Globus pallidus (tissue), 1 donor: ENCODE results near the gene PIH1D1.
"Not testable (repeated sequence)": the region's sequence is repeated elsewhere in the genome, so short reads cannot be mapped to it uniquely, and the experiment has no call there.

Experiments
- DNase-seq: peaks from one replicate; pipeline ENCODE4 v3.0.0-alpha.2; 2015; ENCODE audit warnings: low spot score

Gene PIH1D1

GRCh38 chr19:49481020-49481683 lies 29.5 kb upstream of the PIH1D1 start:
- DNase-seq: no peak

- no peak for DNase-seq
Measured at GRCh38 chr19:49479975-49480628, 28.5 kb upstream of the PIH1D1 start.

- no peak for DNase-seq
Measured at GRCh38 chr19:49475995-49476880, 24.6 kb upstream of the PIH1D1 start.

- no peak for DNase-seq
Measured at GRCh38 chr19:49475191-49475917, 23.7 kb upstream of the PIH1D1 start.

- DNase-seq: no peak
Measured at GRCh38 chr19:49474542-49474924, 22.9 kb upstream of the PIH1D1 start.

GRCh38 chr19:49473868-49474541 lies 22.4 kb upstream of the PIH1D1 start, which contains the start of gene FLT3LG:
Gene FLT3LG, plus strand, starts transcription at chr19:49474215. Its CDS starts 425 bp downstream, at chr19:49474640.
- peak; percentile 58 for DNase-seq

GRCh38 chr19:49473501-49473867 lies 21.9 kb upstream of the PIH1D1 start:
- not testable (repeated sequence) for DNase-seq

GRCh38 chr19:49472936-49473335 lies 21.3 kb upstream of the PIH1D1 start:
- DNase-seq: no peak

GRCh38 chr19:49470615-49470978 lies 19.0 kb upstream of the PIH1D1 start:
- DNase-seq: no peak

- DNase-seq: no peak
Measured at GRCh38 chr19:49469828-49470614, 18.4 kb upstream of the PIH1D1 start.

- no peak for DNase-seq
Measured at GRCh38 chr19:49468746-49469447, 17.3 kb upstream of the PIH1D1 start.

GRCh38 chr19:49468199-49468598 lies 16.6 kb upstream of the PIH1D1 start:
- no peak for DNase-seq

- DNase-seq: no peak
Measured at GRCh38 chr19:49465371-49465770, 13.8 kb upstream of the PIH1D1 start.

- DNase-seq: no peak
Measured at GRCh38 chr19:49463960-49464740, 12.5 kb upstream of the PIH1D1 start.

- DNase-seq: no peak
Measured at GRCh38 chr19:49462492-49462891, 10.9 kb upstream of the PIH1D1 start.

- no peak for DNase-seq
Measured at GRCh38 chr19:49461656-49462055, 10.0 kb upstream of the PIH1D1 start.

GRCh38 chr19:49461130-49461529 lies 9.5 kb upstream of the PIH1D1 start:
- DNase-seq: not testable (repeated sequence)

- no peak for DNase-seq
Measured at GRCh38 chr19:49459388-49459787, 7.8 kb upstream of the PIH1D1 start.

GRCh38 chr19:49458567-49458903 lies 6.9 kb upstream of the PIH1D1 start:
- DNase-seq: no peak
